GM19468 (cell line): ENCODE data around the gene SLC12A7.

Experiments
- ATAC-seq: cut with Tn5 transposase; IDR thresholded peaks from one replicate; pipeline ENCODE4 v1.9.1; 2021; ENCODE audit warnings: mild to moderate bottlenecking, moderate library complexity, moderate number of reproducible peaks; ENCODE audit not compliant: unreplicated experiment; ENCODE audit errors: extremely low read depth

The SLC12A7 gene

DNA sequence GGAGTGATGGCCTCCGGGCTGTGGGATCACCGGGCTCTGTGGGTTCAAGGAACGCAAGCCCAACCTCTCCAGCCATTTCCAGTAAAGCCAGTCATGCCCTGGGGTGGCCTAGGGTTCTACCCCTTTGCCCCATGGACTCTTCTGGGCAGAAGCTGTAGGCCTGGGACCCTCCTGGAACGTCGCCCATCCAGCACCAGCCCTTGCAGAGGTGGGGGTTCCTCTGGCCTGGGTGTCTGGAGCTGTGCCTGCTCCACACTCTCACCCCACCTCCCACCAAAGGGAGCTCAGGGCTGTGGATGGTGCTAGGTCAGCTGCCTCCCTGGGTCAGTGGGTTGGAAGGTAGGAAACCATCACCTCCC lies 1.4 kb upstream of the SLC12A7 start:
- ATAC-seq, result no peak

DNA sequence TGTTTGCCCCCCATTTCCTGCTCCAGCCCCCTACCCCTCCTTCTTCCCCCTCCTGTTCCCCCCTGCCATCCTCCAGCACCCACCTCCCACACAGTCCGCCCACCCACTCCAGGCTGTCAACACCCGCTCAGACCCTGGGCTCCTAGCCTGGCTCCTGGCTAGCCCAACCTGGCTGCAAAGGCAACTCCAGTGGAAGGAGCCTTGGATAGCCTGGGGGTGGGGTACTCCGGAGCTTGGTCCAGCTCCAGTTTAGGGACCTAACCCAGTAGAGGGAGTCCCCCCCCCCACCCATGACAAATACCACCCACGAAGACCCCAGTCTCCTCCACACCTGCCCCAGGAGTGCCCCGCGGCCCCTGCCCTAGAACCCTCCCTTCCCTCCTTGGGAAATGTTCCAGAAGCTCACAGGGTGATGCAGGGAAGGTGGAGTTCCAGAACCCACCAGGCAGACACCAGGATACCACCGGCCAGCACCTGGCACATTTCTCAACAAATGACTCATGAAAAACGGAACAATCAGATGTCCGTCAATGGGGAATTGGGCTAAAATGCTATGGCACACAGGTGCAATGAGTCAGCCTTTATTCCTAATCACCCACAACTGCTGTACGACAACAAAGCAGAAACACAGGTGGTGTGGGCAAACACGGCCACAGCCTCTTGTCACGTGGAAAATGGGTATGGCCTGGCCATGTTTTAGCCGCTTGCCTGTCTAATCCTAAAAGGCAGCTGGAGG lies 901 bp upstream of the SLC12A7 start:
- no peak for ATAC-seq

- no peak for ATAC-seq
Measured at GRCh38 chr5:1111241-1111726, 579 bp downstream of the SLC12A7 start.

- ATAC-seq, result no peak
Measured at GRCh38 chr5:1110307-1111240, 1.3 kb downstream of the SLC12A7 start.

- no peak for ATAC-seq
Measured at GRCh38 chr5:1109542-1110306, 2.1 kb downstream of the SLC12A7 start.

GRCh38 chr5:1108865-1109174 lies 3.0 kb downstream of the SLC12A7 start:
- ATAC-seq, result no peak

DNA sequence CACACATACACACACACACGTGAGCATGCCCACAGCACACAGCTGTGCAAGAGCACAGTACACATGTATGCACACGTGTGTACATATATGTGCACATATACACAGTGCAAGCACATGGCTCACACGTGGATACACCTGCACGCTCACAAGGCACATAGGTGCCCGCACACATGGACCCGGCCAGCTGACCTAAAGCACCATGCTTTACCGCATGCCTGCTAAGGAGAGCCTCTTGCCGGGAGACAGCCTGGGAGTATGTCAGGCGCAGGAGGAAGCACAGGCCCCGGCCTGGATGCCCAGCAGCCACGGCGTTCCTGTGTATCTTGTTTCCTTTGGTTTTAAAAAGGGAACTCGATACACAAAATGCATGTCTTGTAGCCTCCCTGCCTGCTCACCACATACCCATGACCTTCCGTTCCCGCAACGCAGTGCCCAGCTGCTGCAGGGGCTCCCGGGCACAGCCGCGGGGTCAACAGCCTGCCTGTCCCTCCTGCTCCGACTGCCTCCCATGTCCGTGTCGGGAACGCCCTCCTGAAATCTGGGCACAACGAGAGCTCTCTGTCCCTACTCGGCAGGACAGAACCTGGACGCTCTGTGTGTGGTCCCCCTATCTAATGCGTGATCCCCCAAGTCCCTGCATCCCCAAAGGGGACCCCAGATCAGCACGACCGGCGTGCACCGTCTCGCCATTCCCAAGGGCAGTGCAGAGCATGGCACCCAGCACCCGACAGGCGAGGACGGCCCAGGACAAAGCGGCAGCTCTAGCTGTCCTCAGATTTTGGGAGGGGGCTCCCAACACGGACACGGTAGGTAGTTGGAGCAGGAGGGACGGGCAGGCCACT lies 3.6 kb downstream of the SLC12A7 start:
- ATAC-seq, result no peak

DNA sequence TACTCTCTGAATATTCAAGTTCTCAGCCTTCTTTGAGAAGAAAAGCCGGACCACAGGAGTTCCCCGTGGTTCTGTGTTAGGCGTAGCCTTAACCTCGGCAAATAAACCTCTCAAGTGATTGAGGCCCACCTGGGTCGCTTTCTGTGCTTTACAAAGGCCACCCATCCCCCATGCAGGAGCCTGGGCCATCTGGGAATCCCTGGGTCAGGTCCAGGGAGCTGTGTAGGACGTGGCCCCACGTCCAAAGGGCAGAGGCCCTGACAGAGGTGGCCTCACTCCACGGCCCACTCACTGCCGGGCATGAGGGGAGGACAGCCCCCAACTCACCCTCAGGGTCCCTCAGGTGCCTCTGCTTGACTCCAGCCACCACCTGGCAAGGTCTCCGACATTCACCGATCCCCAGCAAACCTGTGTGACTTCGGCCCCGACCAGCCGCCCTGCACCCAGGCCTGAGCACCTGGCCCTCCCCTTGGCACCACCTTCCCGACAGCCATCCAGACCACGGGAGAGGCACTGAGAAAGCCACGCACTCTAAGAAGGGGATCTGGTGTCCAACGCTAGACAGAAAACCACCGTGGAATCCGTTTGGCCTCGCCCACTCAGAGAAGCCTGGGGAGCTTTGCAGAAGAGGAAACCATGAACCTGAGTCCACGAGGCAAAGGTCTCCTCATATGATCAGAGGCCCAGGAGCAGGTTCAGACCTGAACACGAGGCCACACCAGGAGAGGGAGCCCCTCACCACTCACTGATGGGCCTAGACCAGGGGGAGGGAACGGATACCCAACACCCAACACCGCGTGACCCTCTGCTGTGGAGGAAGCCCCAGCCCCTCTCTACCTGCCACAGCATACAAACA lies 4.5 kb downstream of the SLC12A7 start:
- ATAC-seq, result no peak

DNA sequence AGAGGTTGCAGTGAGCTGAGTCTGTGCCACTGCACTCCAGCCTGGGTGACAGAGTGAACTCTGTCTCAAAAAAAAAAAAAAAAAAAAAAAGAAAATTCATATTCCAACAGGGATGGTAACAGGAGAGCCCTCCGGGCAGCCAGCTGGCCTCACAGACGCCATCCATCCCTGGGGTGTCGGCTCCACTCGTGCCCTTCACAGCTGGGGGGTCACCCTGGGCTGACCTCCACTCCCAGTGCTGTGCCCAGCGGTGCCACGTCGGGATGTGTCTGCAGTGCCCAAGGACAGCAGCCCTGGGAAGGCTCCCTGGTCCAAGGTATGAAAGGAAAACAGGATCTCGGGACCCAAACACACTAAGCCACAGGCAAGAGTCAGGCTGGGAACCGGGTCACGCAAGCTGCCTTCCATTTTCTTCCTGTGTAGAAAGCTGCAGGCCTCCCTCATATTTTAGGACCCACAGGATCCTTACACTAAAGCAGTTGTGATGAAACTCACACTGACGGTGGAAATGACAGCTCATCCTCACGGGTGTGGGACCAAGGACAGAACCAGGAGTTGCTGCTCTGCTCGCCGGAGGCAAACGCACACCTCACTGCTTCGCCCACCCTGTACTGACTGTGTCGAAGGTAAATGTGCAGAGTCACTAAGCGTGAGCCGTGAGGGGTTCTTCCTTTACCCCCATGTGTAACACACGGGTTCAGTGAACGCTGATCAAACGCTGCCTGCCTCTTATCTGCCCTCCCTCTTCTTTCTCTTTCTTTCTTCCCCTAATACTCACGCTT lies 5.3 kb downstream of the SLC12A7 start:
- no peak for ATAC-seq

- ATAC-seq, result no peak
Measured at GRCh38 chr5:1105350-1106265, 6.3 kb downstream of the SLC12A7 start.

DNA sequence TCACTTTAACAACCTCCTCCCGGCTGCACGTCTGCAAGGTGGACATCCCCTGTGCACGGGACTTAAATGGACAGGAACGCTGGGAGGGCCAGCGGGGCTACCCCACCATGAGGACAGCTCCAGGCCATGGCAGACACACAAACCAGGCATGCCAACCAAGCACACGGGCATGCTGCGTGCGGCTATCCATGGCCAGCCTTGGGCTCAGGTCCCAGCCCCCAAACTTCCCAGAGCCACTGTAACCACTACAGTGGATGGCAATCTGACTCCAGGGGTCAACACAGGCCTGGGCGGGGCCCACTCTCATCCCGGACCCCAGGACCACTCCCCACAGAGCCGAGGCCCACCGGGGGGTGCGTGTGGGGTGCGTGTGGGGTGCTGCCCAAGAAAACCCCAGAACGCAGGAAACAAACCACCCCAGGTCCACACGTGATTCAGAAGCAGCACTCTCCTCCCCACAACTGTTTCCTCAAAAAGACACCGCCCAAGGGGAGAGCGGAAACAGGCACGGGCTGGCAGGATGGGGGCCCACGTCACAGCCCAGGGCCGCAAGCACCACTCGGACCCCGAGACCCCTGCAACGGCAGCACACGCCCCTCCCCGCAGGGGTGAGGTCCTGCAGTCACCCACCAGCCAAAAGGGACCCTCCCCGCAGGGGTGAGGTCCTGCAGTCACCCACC lies 7.4 kb downstream of the SLC12A7 start:
- ATAC-seq, result no peak

DNA sequence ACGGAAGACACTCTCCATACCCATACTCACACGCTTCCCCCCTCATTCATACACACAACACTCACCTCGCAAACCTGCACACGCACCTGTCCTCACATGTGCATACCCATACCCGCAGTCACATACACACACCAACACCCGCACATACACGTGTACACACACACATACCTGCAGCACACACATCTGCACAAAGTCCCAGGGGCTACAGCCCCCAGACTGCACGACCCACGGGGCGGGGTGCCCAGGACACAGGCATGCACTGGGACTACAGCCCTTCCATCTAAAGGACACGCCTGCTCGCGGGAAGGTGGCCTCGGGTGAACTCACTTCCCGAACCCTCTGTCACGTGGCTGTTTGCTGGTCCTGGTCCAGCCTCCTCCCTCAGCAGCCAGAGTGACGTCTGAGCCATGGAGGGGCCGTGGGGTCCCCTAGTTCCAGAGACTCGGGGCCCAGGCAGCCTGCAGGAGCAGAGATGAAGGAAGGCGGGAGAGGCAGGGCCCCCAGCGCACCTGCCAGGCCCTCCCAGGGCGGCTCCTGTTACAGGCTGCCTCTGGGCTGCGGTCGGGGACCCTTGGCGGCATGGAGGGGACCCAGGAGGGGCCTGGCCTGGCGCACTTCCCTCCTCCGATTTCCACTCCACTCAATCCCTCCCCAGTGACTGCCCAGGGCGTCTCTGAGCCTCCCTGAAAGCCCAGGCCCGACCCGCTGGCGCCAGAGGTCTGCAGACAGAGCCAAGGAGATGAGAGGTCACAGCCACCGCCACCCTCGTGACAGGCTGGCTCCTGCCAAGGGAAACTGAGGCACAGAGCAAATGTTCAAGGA lies 8.1 kb downstream of the SLC12A7 start:
- no peak for ATAC-seq

DNA sequence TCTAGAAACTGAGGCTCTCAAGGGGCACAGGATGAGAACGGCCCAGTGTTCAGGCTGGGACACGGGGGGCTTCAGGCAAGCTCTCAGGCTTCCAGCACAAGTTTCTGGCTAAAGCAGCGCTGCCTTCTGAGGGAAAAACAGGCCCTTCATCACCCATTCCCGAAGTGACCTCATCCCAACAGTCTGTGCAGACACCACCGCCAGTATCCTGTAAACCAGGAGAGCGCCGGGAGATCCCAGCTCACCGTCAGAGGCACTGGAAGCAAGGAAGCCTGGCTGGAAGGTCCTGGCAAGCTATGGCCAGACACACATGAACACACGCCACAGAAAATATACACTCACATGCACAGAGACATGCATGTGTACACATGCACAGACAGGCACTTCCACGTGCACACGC lies 8.8 kb downstream of the SLC12A7 start:
- ATAC-seq, result no peak

GRCh38 chr5:1101961-1102713 lies 9.7 kb downstream of the SLC12A7 start:
- ATAC-seq, result no peak
